Liver (tissue), 3 donors: ENCODE data around the gene ZDHHC22.

Experiments
- EGR1 ChIP-seq, 2 donors: IDR thresholded peaks; 2 replicates each; pipeline ENCODE4 v1.6.1; 2016 to 2018; ENCODE audit warnings: antibody characterized with exemption in 2 of 2, low read depth in 2 of 2
- FOXA1 ChIP-seq: IDR thresholded peaks from 2 replicates; pipeline ENCODE4 v1.6.1; 2016; ENCODE audit warnings: antibody characterized with exemption
- GABPA ChIP-seq, 2 donors: IDR thresholded peaks in 1 of 2; conservative IDR thresholded peaks in 1 of 2; 2 replicates each; pipeline ENCODE4 v1.6.1; 2016; ENCODE audit warnings: antibody characterized with exemption in 2 of 2, mild to moderate bottlenecking in 1 of 2, moderate library complexity in 1 of 2
- HNF4A ChIP-seq, 2 donors: conservative IDR thresholded peaks; 2 replicates each; pipeline ENCODE4 v1.6.1; 2016; ENCODE audit warnings: antibody characterized with exemption in 2 of 2, mild to moderate bottlenecking in 2 of 2
- HNF4G ChIP-seq: IDR thresholded peaks from 2 replicates; pipeline ENCODE4 v1.6.1; 2016; ENCODE audit warnings: antibody characterized with exemption
- RAD21 ChIP-seq, 2 donors: IDR thresholded peaks; 2 replicates each; pipeline ENCODE4 v1.6.1; 2016; ENCODE audit warnings: antibody characterized with exemption in 2 of 2, mild to moderate bottlenecking in 2 of 2
- SP1 ChIP-seq: IDR thresholded peaks from 2 replicates; pipeline ENCODE4 v1.6.1; 2018; ENCODE audit warnings: antibody characterized with exemption, mild to moderate bottlenecking
- TAF1 ChIP-seq: conservative IDR thresholded peaks from 2 replicates; pipeline ENCODE4 v1.6.1; 2016; ENCODE audit warnings: antibody characterized with exemption, mild to moderate bottlenecking
- YY1 ChIP-seq: IDR thresholded peaks from 2 replicates; pipeline ENCODE4 v1.6.1; 2016; ENCODE audit warnings: antibody characterized with exemption, mild to moderate bottlenecking
- TF ChIP-seq, protein P1 (sequence below): fragments of 150-350 bp; IDR thresholded peaks from 2 replicates; pipeline ENCODE4 v1.5.1; 2017; ENCODE audit warnings: improper control_type of control experiment, low read depth, low read length; ENCODE audit not compliant: missing input control
- TF ChIP-seq, protein P2 (sequence below): IDR thresholded peaks from 2 replicates; pipeline ENCODE4 v1.6.1; 2016; ENCODE audit warnings: antibody characterized with exemption, mild to moderate bottlenecking
- TF ChIP-seq, protein P3 (sequence below): IDR thresholded peaks from 2 replicates; pipeline ENCODE4 v1.6.1; 2016; ENCODE audit warnings: antibody characterized with exemption
- TF ChIP-seq, protein P4 (sequence below): IDR thresholded peaks from 2 replicates; pipeline ENCODE4 v1.6.1; 2016; ENCODE audit warnings: antibody characterized with exemption
- TF ChIP-seq, protein P5 (sequence below): IDR thresholded peaks from 2 replicates; pipeline ENCODE4 v1.6.1; 2016; ENCODE audit warnings: antibody characterized with exemption
- donor health status: healthy.
- donor health status: healthy.

DNA sequence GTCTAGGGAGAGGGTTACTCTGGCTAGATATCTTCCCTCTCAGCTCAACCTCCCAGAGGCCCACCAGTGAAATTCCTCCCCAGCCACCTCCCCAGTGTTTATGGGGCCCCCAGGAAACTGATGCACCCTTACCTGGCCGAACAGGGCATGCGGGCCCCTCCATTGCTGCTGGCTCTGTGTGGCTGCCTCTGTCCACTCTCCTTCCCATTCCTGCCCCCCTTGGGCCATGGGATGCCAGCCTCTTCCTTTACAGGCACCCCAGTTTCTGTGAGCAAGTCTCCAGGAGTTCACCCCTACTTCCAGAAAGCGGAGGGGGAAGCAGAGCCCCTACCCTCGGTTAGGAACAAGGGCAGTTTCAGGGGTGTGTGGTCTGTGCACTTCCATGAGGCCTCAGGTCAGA lies 19.4 kb upstream of the ZDHHC22 start:
- TF ChIP-seq, protein P1, sequence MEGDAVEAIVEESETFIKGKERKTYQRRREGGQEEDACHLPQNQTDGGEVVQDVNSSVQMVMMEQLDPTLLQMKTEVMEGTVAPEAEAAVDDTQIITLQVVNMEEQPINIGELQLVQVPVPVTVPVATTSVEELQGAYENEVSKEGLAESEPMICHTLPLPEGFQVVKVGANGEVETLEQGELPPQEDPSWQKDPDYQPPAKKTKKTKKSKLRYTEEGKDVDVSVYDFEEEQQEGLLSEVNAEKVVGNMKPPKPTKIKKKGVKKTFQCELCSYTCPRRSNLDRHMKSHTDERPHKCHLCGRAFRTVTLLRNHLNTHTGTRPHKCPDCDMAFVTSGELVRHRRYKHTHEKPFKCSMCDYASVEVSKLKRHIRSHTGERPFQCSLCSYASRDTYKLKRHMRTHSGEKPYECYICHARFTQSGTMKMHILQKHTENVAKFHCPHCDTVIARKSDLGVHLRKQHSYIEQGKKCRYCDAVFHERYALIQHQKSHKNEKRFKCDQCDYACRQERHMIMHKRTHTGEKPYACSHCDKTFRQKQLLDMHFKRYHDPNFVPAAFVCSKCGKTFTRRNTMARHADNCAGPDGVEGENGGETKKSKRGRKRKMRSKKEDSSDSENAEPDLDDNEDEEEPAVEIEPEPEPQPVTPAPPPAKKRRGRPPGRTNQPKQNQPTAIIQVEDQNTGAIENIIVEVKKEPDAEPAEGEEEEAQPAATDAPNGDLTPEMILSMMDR, result no peak
- no peak for TF ChIP-seq GABPA (IDR thresholded peaks at IDR 0.05 in 1 of 2, conservative IDR thresholded peaks at IDR 0.05 in 1 of 2)
- no peak for TF ChIP-seq YY1
- TF ChIP-seq HNF4A (conservative IDR thresholded peaks at IDR 0.05), result no peak
- no peak for TF ChIP-seq SP1
- TF ChIP-seq, protein P2, sequence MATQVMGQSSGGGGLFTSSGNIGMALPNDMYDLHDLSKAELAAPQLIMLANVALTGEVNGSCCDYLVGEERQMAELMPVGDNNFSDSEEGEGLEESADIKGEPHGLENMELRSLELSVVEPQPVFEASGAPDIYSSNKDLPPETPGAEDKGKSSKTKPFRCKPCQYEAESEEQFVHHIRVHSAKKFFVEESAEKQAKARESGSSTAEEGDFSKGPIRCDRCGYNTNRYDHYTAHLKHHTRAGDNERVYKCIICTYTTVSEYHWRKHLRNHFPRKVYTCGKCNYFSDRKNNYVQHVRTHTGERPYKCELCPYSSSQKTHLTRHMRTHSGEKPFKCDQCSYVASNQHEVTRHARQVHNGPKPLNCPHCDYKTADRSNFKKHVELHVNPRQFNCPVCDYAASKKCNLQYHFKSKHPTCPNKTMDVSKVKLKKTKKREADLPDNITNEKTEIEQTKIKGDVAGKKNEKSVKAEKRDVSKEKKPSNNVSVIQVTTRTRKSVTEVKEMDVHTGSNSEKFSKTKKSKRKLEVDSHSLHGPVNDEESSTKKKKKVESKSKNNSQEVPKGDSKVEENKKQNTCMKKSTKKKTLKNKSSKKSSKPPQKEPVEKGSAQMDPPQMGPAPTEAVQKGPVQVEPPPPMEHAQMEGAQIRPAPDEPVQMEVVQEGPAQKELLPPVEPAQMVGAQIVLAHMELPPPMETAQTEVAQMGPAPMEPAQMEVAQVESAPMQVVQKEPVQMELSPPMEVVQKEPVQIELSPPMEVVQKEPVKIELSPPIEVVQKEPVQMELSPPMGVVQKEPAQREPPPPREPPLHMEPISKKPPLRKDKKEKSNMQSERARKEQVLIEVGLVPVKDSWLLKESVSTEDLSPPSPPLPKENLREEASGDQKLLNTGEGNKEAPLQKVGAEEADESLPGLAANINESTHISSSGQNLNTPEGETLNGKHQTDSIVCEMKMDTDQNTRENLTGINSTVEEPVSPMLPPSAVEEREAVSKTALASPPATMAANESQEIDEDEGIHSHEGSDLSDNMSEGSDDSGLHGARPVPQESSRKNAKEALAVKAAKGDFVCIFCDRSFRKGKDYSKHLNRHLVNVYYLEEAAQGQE, result no peak
- TF ChIP-seq TAF1, result no peak
- TF ChIP-seq, protein P3, sequence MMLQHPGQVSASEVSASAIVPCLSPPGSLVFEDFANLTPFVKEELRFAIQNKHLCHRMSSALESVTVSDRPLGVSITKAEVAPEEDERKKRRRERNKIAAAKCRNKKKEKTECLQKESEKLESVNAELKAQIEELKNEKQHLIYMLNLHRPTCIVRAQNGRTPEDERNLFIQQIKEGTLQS, result no peak
- TF ChIP-seq, protein P4, sequence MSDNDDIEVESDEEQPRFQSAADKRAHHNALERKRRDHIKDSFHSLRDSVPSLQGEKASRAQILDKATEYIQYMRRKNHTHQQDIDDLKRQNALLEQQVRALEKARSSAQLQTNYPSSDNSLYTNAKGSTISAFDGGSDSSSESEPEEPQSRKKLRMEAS, result no peak
- no peak for TF ChIP-seq HNF4G
- TF ChIP-seq FOXA1, result no peak
- no peak for TF ChIP-seq EGR1 (IDR thresholded peaks at IDR 0.05; ENCODE audit: low read depth in 2 of 2)
- TF ChIP-seq RAD21 (IDR thresholded peaks at IDR 0.05), result no peak
- TF ChIP-seq, protein P5, sequence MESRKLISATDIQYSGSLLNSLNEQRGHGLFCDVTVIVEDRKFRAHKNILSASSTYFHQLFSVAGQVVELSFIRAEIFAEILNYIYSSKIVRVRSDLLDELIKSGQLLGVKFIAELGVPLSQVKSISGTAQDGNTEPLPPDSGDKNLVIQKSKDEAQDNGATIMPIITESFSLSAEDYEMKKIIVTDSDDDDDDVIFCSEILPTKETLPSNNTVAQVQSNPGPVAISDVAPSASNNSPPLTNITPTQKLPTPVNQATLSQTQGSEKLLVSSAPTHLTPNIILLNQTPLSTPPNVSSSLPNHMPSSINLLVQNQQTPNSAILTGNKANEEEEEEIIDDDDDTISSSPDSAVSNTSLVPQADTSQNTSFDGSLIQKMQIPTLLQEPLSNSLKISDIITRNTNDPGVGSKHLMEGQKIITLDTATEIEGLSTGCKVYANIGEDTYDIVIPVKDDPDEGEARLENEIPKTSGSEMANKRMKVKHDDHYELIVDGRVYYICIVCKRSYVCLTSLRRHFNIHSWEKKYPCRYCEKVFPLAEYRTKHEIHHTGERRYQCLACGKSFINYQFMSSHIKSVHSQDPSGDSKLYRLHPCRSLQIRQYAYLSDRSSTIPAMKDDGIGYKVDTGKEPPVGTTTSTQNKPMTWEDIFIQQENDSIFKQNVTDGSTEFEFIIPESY, result no peak
